Ectodermal cell (in vitro differentiated cells): ENCODE data around the gene PDLIM4.

ENCODE experiments used
- H3K27ac ChIP-seq: 2 replicates; pipeline ENCODE4 v1.7.0; 2013; ENCODE audit warnings: mild to moderate bottlenecking, low read depth, low read length; ENCODE audit not compliant: insufficient read depth, poor library complexity, severe bottlenecking
- H3K27me3 ChIP-seq: 2 replicates; pipeline ENCODE4 v1.7.0; 2013; ENCODE audit warnings: mild to moderate bottlenecking, low read length; ENCODE audit not compliant: insufficient read depth, control insufficient read depth, poor library complexity, severe bottlenecking
- H3K36me3 ChIP-seq: one replicate; pipeline ENCODE4 v1.7.0; 2013; ENCODE audit warnings: low read length; ENCODE audit not compliant: control insufficient read depth, insufficient read depth
- H3K4me1 ChIP-seq: one replicate; pipeline ENCODE4 v1.7.0; 2013; ENCODE audit warnings: low read length; ENCODE audit not compliant: control insufficient read depth, insufficient read depth
- H3K4me3 ChIP-seq: 2 replicates; pipeline ENCODE4 v1.7.0; 2013; ENCODE audit warnings: low read depth, low read length, control low read depth; ENCODE audit not compliant: insufficient read depth
- H3K9me3 ChIP-seq: 2 replicates; pipeline ENCODE4 v1.7.0; 2013; ENCODE audit warnings: mild to moderate bottlenecking, low read length, moderate library complexity; ENCODE audit not compliant: control insufficient read depth
- WGBS, 2 experiments: methylation state at CpG; one replicate each; pipeline ENCODE4 v1.1.7; 2013; ENCODE audit warnings: missing lambda C conversion rate in 2 of 2; 5-methylcytosine and 5-hydroxymethylcytosine counted together

PDLIM4 gene

DNA sequence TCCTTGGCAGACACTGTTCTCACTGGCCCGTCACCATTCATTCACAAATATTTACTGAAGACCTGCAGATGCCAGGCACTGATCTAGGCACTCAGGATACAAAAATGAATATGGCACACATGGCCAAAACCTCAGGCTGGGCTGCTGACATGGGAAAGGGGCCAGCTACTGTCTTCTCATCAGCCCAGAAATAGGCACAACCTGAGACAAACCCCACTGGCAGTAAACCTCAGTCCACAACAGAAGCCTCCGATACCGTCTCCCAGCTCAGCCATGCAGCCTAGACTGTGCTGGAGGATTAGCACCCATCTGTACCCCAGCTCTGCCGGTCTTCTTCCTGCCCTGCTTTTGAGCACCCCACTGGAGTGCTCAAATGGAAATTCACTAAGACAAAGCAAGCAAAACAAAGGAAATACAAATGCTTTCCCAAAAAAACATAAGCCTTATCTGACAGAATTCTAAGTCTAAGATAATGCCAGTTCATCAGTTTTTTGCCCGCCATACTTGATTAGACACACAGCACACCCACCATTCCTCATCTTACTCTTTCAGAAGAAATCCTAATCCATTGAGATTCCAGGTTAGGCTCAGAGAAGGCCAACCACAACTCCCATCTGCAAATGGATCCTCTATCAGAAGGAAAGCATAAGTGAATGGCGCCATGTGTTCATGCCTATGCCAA, 38.1 kb upstream of the PDLIM4 start:
- Histone ChIP-seq H3K4me3 (no peak overlapping the region), H3K9me3 (no peaks in the 10 kb centered on the region), H3K36me3 (no peaks in the 10 kb centered on the region), H3K4me1 (no peaks in the 10 kb centered on the region), H3K27me3 (no peaks in the 10 kb centered on the region), H3K27ac (no peak overlapping the region)
- WGBS, 2 experiments: 90 to 91% methylated on average over 6 of the region's 6 CpGs

DNA sequence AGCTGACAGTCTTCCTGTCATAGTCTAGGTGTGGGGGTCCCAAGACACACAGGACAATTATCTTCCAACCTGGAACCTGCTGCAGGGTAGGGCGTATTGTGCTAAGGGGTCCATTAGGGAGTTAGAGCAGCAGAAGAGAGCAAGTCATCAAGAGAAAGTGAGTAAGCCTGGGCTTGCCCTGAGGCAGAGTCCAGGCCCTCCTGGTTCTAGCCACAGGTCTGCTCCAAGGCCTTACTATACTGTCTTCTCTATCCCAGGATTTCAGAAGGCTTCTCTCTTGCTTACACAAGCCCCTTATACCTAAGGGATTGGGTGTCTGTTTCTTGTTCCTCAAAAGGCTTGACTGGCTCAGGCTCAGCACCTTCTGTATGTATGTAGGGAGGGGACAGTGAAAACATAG, 37.5 kb upstream of the PDLIM4 start:
- Histone ChIP-seq H3K27me3 (no peaks in the 10 kb centered on the region), H3K27ac (no peak overlapping the region), H3K36me3 (no peaks in the 10 kb centered on the region), H3K9me3 (no peaks in the 10 kb centered on the region), H3K4me3 (no peak overlapping the region), H3K4me1 (no peaks in the 10 kb centered on the region)
- WGBS, 2 experiments: 85 to 91% methylated on average over 1 of the region's 1 CpG

DNA sequence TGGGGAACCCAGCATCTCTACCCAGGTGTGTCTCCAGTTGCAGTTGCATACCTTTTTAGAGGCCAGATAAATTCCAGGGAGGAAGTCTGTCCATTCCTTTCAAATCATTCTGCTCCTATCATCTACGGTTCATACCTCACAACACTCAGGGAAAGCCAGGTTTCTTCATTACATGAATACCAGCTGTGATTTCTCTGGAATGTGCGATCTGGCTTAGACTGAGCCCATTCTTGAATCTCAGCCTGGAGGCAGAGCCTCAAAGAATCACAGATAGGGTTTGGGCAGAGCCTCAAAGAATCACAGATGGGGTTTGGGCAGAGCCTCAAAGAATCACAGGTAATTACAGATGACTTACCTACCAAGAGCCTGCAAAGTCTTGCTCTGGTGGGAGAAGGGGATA, 37.0 kb upstream of the PDLIM4 start:
- 88 to 96% methylated on average over 2 of the region's 2 CpGs for WGBS, 2 experiments
- H3K4me3 ChIP-seq: no peak overlapping the region
- no peaks in the 10 kb centered on the region for H3K27me3 ChIP-seq
- no peaks in the 10 kb centered on the region for H3K36me3 ChIP-seq
- no peaks in the 10 kb centered on the region for H3K4me1 ChIP-seq
- no peaks in the 10 kb centered on the region for H3K9me3 ChIP-seq
- H3K27ac ChIP-seq: no peak overlapping the region

DNA sequence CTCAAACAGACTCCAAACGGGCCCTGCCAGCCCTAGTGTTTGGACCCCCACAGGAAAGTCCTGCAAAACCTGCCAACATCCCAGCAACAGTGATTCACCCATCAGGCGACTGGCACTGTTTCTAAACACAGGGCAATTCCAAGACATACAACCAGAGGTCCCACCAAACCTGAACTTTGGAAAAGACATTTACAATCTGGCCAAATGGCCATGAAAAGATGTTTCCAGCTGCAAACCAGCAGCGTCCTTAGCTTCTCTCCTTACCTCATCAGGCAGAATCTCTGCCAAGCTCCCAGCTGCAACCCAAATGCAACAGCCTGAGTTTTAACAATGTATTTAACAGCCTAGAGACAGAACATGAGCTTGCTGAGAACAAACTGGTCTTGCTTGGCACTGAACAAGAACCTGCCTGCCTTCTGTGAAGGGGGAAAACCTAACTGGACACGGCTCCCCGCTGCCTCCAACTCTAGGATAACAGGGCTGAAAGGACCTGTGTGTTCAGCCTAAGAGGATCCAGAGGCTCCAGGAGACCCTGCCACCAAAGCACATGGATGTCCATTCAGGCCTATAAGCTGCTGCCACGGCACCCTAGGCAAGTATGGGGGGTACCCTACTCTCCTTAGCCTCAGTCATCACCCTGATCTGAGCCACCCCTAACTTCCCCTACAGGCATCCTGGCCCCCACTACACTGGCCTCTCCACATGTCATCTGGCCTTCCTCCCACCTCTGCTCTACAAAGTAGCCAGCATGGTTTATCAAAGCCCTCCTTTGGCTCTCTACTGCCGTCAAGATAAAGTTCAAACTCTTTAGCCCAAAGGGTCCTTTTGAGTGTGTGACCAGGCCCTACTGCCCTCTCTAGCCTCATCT, 35.5 kb upstream of the PDLIM4 start:
- no peak overlapping the region for H3K4me3 ChIP-seq
- no peaks in the 10 kb centered on the region for H3K4me1 ChIP-seq
- H3K27me3 ChIP-seq: peaks cover 14% of the 10 kb centered on the region
- 90 to 92% methylated on average over 7 of the region's 7 CpGs for whole genome bisulfite sequencing, 2 experiments
- H3K27ac ChIP-seq: no peak overlapping the region
- H3K36me3 ChIP-seq: no peaks in the 10 kb centered on the region
- no peaks in the 10 kb centered on the region for H3K9me3 ChIP-seq

DNA sequence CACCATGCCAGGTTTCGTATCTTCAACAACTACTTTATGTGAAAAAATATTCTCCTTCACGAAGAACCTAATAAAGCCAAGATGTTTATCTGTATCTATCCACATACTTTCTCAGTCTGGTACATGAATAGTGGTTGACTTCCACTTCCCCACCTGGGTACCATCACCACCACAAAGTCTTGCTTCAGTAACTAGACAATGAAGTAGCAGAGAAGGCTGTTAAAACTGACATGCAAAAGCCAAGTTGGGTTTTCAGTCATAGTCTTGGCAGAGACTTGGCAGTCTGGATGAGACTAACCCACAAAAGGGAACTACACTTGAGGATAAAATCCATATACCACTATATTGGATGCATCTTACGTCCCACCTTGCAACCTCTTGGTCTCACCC, 34.9 kb upstream of the PDLIM4 start:
- Histone ChIP-seq H3K4me3 (no peak overlapping the region), H3K9me3 (no peaks in the 10 kb centered on the region), H3K27ac (no peak overlapping the region), H3K4me1 (no peaks in the 10 kb centered on the region), H3K36me3 (no peaks in the 10 kb centered on the region), H3K27me3 (peaks cover 21% of the 10 kb centered on the region)
- WGBS, 2 experiments: 90 to 91% methylated on average over 3 of the region's 3 CpGs

DNA sequence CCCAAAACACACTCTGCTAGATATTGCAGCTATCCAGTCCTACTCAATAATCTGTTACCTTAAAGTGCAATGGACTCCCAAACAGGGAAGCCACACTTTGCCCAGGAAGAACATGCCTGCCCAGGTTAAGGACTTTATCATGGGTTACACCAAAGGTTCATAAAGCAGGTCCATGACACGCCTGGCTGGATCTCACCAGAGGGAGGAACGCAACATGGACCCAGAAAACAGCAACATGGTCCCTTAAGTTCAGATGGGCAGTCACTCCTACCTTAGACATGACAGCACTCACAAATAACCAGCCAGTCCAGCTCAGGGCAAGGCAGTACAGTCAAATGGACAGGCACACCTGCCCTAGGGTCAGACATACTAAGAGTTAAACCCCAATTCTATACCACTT, 33.6 kb upstream of the PDLIM4 start:
- no peak overlapping the region for H3K4me3 ChIP-seq
- H3K27me3 ChIP-seq: peaks cover 33% of the 10 kb centered on the region
- no peaks in the 10 kb centered on the region for H3K9me3 ChIP-seq
- no peak overlapping the region for H3K27ac ChIP-seq
- H3K36me3 ChIP-seq: no peaks in the 10 kb centered on the region
- H3K4me1 ChIP-seq: no peaks in the 10 kb centered on the region
- WGBS, 2 experiments: 93 to 96% methylated on average over 2 of the region's 2 CpGs

DNA sequence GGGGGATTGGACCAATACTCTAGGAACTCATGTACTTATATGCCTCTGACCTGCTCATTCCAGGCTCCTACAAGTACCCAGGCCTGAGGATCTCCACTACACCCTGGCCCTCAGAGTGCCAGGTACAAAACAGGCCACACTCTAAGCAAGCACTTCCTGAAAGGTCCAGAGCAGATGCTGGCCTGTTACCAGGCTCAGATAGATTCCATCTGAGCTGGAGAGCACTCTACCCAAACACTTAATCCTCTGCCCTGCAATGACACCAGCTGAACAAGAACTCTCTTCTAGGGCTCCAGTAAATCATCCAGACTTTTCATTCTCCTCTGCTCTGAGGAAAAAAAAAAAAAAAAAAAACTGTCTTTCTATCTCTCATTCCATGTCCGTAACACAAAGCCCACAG, 32.8 kb upstream of the PDLIM4 start:
- Histone ChIP-seq H3K4me1 (no peaks in the 10 kb centered on the region), H3K4me3 (no peak overlapping the region), H3K36me3 (no peaks in the 10 kb centered on the region), H3K27me3 (peaks cover 34% of the 10 kb centered on the region), H3K27ac (no peak overlapping the region), H3K9me3 (no peaks in the 10 kb centered on the region)
- 85 to 89% methylated on average over 1 of the region's 1 CpG for WGBS, 2 experiments

DNA sequence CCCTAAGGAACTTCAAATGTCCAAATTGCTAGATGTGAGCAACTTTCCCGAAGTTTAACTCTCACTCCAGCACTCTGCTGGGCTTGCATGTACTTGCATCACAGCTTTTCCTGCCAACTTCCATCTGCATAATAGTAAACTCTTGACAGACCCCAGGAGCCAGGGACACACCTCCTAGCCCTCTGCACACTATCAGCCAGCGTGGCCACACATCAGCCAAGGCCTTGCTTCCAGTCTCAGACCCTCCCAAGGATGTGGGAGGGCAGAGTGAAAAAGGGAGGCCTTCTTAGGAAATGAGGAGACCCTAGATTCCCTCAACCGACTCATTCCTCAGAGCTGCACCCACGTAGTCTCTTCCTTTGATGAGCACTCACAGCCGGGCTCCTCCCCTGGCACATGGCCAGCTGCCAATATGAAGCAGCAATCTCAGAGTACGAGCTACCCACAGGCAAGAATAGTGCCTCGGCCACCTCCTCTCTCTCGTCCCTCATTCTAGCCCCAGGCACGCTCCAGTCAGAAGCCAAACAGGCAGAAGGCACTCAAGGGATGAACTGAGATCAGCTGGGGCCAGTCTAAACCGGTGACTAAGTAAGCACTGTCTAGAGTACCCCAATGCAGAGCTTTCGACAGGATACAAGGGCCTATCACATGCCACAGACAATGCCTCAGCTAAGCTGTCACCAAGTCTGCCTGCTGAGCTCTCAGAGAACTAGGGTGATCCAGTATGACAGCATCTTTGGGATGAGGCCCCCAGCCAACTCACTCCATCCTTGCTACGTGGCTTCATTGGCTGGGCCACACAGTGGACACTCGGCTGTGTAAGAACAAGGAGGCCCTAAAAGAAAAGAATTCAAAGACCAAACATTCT, 32.1 kb upstream of the PDLIM4 start:
- Histone ChIP-seq H3K4me3 (no peak overlapping the region), H3K27ac (no peak overlapping the region), H3K9me3 (no peaks in the 10 kb centered on the region), H3K4me1 (no peaks in the 10 kb centered on the region), H3K27me3 (peaks cover 34% of the 10 kb centered on the region), H3K36me3 (no peaks in the 10 kb centered on the region)
- 84 to 86% methylated on average over 13 of the region's 13 CpGs for WGBS, 2 experiments

DNA sequence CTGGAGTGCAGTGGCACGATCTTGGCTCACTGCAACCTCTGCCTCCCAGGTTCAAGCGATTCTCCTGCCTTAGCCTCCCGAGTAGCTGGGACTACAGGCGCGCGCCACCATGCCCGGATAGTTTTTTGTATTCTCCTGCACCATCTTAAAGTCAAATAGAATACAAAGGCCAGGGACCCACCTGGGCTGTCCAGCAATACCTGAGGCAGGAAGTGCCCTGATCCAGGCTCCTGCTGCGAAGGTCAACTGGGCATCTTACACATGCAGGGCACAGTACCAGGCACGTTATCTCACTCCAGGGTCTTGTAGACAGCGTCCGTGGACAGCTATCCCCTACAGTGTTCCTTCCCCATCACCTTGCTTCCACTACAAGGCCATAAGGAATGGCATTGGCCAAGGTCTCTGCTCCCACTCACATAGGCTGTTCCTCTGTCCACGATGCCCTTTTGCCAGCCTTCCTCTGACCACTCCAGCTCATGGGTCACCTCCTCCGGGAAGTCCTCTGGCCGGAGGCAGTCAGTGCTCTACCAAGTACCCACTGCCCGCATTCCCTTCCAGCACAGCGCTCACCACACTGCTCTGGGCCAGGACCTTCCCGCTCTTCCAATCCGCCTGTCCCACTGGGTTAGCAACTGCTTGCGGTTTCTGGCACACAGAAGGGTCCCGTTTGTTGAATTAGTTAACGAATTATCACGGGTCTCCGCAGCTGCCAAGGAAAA, 30.8 kb upstream of the PDLIM4 start:
- Histone ChIP-seq H3K27me3 (peaks cover 34% of the 10 kb centered on the region), H3K4me3 (peak overlapping the region; percentile 60), H3K27ac (no peak overlapping the region), H3K9me3 (no peaks in the 10 kb centered on the region), H3K4me1 (no peaks in the 10 kb centered on the region), H3K36me3 (no peaks in the 10 kb centered on the region)
- 73 to 74% methylated on average over 23 of the region's 23 CpGs for WGBS, 2 experiments
